GM10266 (cell line): ENCODE measurements around the gene MORN4.

Experiments
- DNase-seq: peaks from one replicate; pipeline ENCODE4 v3.0.0; 2012; ENCODE audit errors: extremely low spot score
- CTCF ChIP-seq: IDR thresholded peaks from 2 replicates; pipeline ENCODE4 v1.5.1; 2012; ENCODE audit warnings: mild to moderate bottlenecking, low read depth; ENCODE audit not compliant: control insufficient read depth, insufficient read depth; ENCODE audit errors: missing control alignments

The MORN4 gene

GRCh38 chr10:97573021-97573420 lies 60.3 kb downstream of the MORN4 start:
- no peak for DNase-seq
- no peak for TF ChIP-seq CTCF

DNA sequence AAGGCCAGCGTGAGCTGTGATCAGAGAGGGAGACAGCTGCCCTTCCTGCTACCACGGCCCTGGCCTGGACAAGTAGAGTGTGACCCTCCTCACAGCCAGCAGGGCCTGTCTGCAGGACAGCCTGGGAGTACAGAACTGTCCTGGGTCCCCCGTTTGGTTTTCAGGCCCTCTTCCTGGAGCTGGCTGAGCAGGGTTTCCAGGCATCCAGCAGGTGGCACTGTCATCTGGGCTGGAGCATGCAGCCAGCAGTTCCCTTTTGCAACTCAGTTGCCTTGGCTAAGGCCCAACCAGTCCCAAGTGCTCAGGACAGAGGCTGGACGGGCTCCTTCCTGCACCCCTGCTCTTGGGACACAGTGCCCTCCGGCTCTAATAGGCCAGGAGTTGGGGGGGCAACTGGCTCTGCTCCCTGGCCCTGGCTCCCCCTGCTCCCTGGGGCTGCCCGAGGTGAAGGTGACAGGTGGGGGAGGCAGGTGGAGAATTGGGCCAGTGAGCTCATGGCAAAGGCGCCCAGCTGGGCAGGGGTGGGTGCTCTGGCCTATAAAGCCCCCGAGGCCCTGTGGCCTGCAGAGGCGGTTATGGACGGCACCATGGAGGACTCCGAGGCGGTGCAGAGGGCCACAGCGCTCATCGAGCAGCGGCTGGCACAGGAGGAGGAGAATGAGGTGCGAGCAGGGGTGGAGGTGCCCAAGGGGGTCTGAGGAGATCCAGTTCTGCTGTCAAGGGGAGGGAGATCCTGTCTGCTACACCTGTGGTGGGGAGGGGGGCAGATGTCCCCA lies 60.9 kb downstream of the MORN4 start, which contains the start of gene ANKRD2:
Gene ANKRD2, plus strand, starts transcription at position 566 of the 776 bp plus-strand sequence. Its CDS starts 10 bp downstream, at position 576.
- DNase-seq, result peak; percentile 85
- peak; percentile 87 for TF ChIP-seq CTCF

- DNase-seq, result no peak
- TF ChIP-seq CTCF, result no peak
These were observed 61.7 kb downstream of the MORN4 start for GRCh38 chr10:97571622-97572021.

DNA sequence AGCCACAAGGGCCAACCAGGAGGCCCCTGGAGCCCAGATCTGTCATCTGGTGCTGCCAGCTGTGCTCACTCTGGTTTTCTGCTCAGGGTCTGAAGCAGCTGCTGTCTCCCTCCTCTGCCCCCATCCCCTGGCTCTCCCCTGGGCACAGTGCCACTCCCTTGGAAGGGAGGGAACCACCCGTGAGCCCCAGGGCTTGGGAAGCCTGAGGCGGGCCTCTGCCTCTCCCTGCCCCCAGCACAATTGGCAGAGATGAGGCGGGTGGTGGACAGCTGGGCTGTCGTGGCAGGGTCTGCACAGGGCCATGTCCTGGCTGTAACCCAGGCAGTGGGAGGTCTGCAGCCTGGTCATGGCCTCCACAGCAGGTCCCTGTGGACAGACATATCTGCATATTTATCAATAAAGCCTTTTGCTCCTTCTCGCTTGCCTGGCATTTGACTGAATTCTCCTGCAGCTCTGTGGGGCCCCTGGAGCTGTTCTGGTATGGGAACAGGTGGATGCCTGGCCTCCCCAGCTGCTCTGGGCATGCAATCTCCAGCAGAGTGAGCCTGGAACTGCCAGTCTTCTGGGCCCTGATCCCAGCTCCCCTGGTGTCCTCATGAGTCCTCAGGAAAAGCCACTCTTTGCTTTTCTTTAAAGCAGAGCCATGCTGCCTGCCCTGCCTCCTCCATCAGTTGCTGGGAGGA lies 62.4 kb downstream of the MORN4 start:
- DNase-seq, result no peak
- TF ChIP-seq CTCF, result no peak

DNA sequence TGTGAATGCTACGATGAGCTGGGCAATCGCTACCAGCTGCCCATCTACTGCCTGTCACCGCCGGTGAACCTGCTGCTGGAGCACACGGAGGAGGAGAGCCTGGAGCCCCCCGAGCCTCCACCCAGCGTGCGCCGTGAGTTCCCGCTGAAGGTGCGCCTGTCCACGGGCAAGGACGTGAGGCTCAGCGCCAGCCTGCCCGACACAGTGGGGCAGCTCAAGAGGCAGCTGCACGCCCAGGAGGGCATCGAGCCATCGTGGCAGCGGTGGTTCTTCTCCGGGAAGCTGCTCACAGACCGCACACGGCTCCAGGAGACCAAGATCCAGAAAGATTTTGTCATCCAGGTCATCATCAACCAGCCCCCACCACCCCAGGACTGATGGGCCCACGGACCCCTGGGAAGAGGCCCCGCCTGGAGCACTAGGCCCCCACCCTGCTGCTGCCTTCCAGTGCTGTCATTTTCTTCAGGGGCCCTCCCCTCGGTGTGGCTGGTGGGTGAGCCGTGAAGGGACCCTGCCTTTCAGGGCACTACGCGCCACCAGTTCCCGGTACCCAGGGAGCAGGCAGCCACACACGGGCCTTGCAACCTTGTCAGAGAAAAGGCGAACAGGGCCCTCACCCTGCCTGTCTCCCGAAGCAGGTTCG lies 63.0 kb downstream of the MORN4 start:
- no peak for DNase-seq
- no peak for TF ChIP-seq CTCF

DNA sequence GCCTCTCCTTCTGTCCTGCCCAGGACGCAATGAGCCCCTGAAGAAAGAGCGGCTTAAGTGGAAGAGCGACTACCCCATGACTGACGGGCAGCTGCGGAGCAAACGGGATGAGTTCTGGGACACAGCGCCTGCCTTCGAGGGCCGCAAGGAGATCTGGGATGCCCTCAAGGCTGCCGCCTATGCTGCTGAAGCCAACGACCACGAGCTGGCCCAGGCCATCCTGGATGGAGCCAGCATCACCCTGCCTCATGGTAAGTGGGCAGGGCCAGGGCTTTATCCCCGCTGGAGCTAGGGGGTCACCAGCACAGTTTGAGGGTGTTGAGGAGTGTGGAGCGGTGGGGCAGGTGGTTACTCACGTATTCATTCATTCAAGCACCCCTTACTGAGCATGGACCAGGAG lies 65.4 kb downstream of the MORN4 start:
- no peak for TF ChIP-seq CTCF

More for the DNA sequence above, 65.4 kb downstream of the MORN4 start:
- DNase-seq, result no peak
